GM20431 (cell line): Measurements from ENCODE around the gene SLC4A4.

Experiments
- in situ Hi-C: fragments of 300-500 bp; cut with MseI, MboI; formaldehyde crosslinking; loops from one replicate; pipeline ENCODE4 v1.15.0; 2020; ENCODE audit warnings: low sequenced_read_pairs; ENCODE audit not compliant: unreplicated experiment

Gene SLC4A4

GRCh38 chr4:71338846-71339593 lies at the start of gene SLC4A4:
Gene SLC4A4 (plus strand): TSS chr4:71339020.
- in situ Hi-C loops: no loop called here

- in situ Hi-C loops: no loop called here
Measured at GRCh38 chr4:71290074-71290473, 48.7 kb upstream of the SLC4A4 start.

GRCh38 chr4:71290476-71290875 lies 48.3 kb upstream of the SLC4A4 start:
- in situ Hi-C loops: no loop called here

GRCh38 chr4:71292228-71292627 lies 46.6 kb upstream of the SLC4A4 start:
- in situ Hi-C loops: no loop called here

- in situ Hi-C loops: no loop called here
Measured at GRCh38 chr4:71293705-71294104, 45.1 kb upstream of the SLC4A4 start.

- in situ Hi-C loops: no loop called here
Measured at GRCh38 chr4:71294301-71294700, 44.5 kb upstream of the SLC4A4 start.

- in situ Hi-C loops: no loop called here
Measured at GRCh38 chr4:71296945-71297344, 41.9 kb upstream of the SLC4A4 start.

GRCh38 chr4:71300362-71300761 lies 38.5 kb upstream of the SLC4A4 start:
- in situ Hi-C loops: no loop called here

- in situ Hi-C loops: no loop called here
Measured at GRCh38 chr4:71300964-71301363, 37.9 kb upstream of the SLC4A4 start.

- in situ Hi-C loops: no loop called here
Measured at GRCh38 chr4:71303287-71303686, 35.5 kb upstream of the SLC4A4 start.

GRCh38 chr4:71303850-71304249 lies 35.0 kb upstream of the SLC4A4 start:
- in situ Hi-C loops: no loop called here

GRCh38 chr4:71304289-71304850 lies 34.5 kb upstream of the SLC4A4 start:
- in situ Hi-C loops: no loop called here

- in situ Hi-C loops: no loop called here
Measured at GRCh38 chr4:71307729-71308128, 31.1 kb upstream of the SLC4A4 start.

GRCh38 chr4:71322425-71322824 lies 16.4 kb upstream of the SLC4A4 start:
- in situ Hi-C loops: no loop called here

GRCh38 chr4:71333368-71333767 lies 5.5 kb upstream of the SLC4A4 start:
- in situ Hi-C loops: no loop called here

- in situ Hi-C loops: no loop called here
Measured at GRCh38 chr4:71333960-71334359, 4.9 kb upstream of the SLC4A4 start.

GRCh38 chr4:71334465-71334882 lies 4.3 kb upstream of the SLC4A4 start:
- in situ Hi-C loops: no loop called here

- in situ Hi-C loops: no loop called here
Measured at GRCh38 chr4:71343670-71344466, 5.0 kb downstream of the SLC4A4 start.

- in situ Hi-C loops: no loop called here
Measured at GRCh38 chr4:71346710-71347109, 7.9 kb downstream of the SLC4A4 start.

- in situ Hi-C loops: no loop called here
Measured at GRCh38 chr4:71348586-71348985, 9.8 kb downstream of the SLC4A4 start.

GRCh38 chr4:71355045-71355444 lies 16.2 kb downstream of the SLC4A4 start:
- in situ Hi-C loops: no loop called here
